IMR-90 (cell line): ENCODE data around the gene OGDHL. TPM values are rescaled to one million over a fixed set of nuclear protein-coding genes. Genes with fewer than 3 reads are reported as not detected.

Experiments used
- ATAC-seq: fragments of 200-7000 bp; cut with Tn5 transposase; 2 replicates; pipeline ENCODE4 v1.9.1; 2020; ENCODE audit warnings: low read depth, mild to moderate bottlenecking, moderate library complexity
- BruUV-seq: library from RNA; stranded (reverse); fragments of 400-500 nt; replicated peaks from 2 replicates; lab custom pipeline; 2021; lab: Mats Ljungman, UMichigan
- CTCF ChIA-PET: fragments of 300-600 bp; formaldehyde crosslinking; extraction: SDS; loops from one replicate; lab custom pipeline; 2021; ENCODE audit warnings: antibody characterized with exemption; lab: Yijun Ruan, JAX
- POLR2A ChIA-PET: fragments of 300-600 bp; sonication (Branson Sonifier 250); formaldehyde crosslinking; loops from one replicate; lab custom pipeline; 2022; ENCODE audit warnings: antibody characterized with exemption; ENCODE audit not compliant: unreplicated experiment; lab: Charles Lee
- DNase-seq: peaks from one replicate; pipeline ENCODE4 v3.0.0; 2013
- H2AFZ ChIP-seq: replicated peaks from 2 replicates; pipeline ENCODE3; 2013; ENCODE audit warnings: low read length, mild to moderate bottlenecking; ENCODE audit not compliant: poor library complexity
- H2AK5ac ChIP-seq: 2 replicates; pipeline ENCODE4 v1.6.1; 2013; ENCODE audit warnings: low read depth, low read length, inconsistent platforms
- H2AK9ac ChIP-seq: replicated peaks from 2 replicates; pipeline ENCODE3; 2013; ENCODE audit warnings: mild to moderate bottlenecking, low read depth, low read length, moderate library complexity; ENCODE audit not compliant: poor library complexity
- H2BK120ac ChIP-seq: 2 replicates; pipeline ENCODE4 v1.6.1; 2013; ENCODE audit warnings: low read depth, low read length, inconsistent platforms
- H2BK15ac ChIP-seq: 3 replicates; pipeline ENCODE4 v1.6.1; 2013; ENCODE audit warnings: low read depth, low read length, inconsistent platforms
- H2BK20ac ChIP-seq: 2 replicates; pipeline ENCODE4 v1.6.1; 2013; ENCODE audit warnings: low read depth, mild to moderate bottlenecking, inconsistent platforms, low read length, moderate library complexity
- H2BK5ac ChIP-seq: 2 replicates; pipeline ENCODE4 v1.6.1; 2013; ENCODE audit warnings: mild to moderate bottlenecking, low read depth, low read length, inconsistent platforms; ENCODE audit not compliant: poor library complexity, severe bottlenecking
- H3K14ac ChIP-seq: replicated peaks from 2 replicates; pipeline ENCODE4 v1.6.1; 2013; ENCODE audit warnings: low read depth, low read length, inconsistent platforms
- H3K18ac ChIP-seq: 2 replicates; pipeline ENCODE4 v1.6.1; 2013; ENCODE audit warnings: low read depth, low read length, control low read depth
- H3K23ac ChIP-seq: 2 replicates; pipeline ENCODE4 v1.6.1; 2013; ENCODE audit warnings: low read depth, low read length, inconsistent platforms
- H3K27ac ChIP-seq: 2 replicates; pipeline ENCODE4 v1.5.1; 2013; ENCODE audit warnings: mild to moderate bottlenecking, control low read depth, low read length; ENCODE audit not compliant: insufficient read depth
- H3K27me3 ChIP-seq: 2 replicates; pipeline ENCODE4 v1.6.1; 2013; ENCODE audit warnings: low read length; ENCODE audit not compliant: control insufficient read depth, insufficient read depth
- H3K36me3 ChIP-seq: 2 replicates; pipeline ENCODE4 v1.6.1; 2013; ENCODE audit warnings: low read length, mixed read lengths; ENCODE audit not compliant: control insufficient read depth, insufficient read depth
- H3K4ac ChIP-seq: 2 replicates; pipeline ENCODE4 v1.6.1; 2013; ENCODE audit warnings: low read depth, low read length, inconsistent platforms
- H3K4me1 ChIP-seq: 2 replicates; pipeline ENCODE4 v1.6.1; 2013; ENCODE audit warnings: low read length, mixed read lengths; ENCODE audit not compliant: control insufficient read depth, insufficient read depth
- H3K4me2 ChIP-seq: 2 replicates; pipeline ENCODE4 v1.6.1; 2013; ENCODE audit warnings: low read depth, mild to moderate bottlenecking, control low read depth, low read length, moderate library complexity
- H3K4me3 ChIP-seq: 2 replicates; pipeline ENCODE4 v1.5.1; 2013; ENCODE audit warnings: low read depth, mild to moderate bottlenecking, control low read depth, low read length, moderate library complexity; ENCODE audit not compliant: insufficient read depth
- H3K56ac ChIP-seq: 2 replicates; pipeline ENCODE4 v1.6.1; 2013; ENCODE audit warnings: low read length, inconsistent platforms; ENCODE audit not compliant: insufficient read depth; ENCODE audit errors: extremely low read depth
- H3K79me1 ChIP-seq, 2 experiments: 2 replicates each; pipeline ENCODE4 v1.6.1; 2013; ENCODE audit warnings: low read length in 2 of 2, inconsistent platforms in 1 of 2, low read depth in 1 of 2
- H3K9ac ChIP-seq: 2 replicates; pipeline ENCODE4 v1.6.1; 2013; ENCODE audit warnings: low read depth, low read length, control low read depth
- H3K9me1 ChIP-seq: 2 replicates; pipeline ENCODE4 v1.6.1; 2013; ENCODE audit warnings: low read length, inconsistent platforms; ENCODE audit not compliant: insufficient read depth
- H3K9me3 ChIP-seq: 2 replicates; pipeline ENCODE4 v1.6.1; 2013; ENCODE audit warnings: low read length; ENCODE audit not compliant: control insufficient read depth, insufficient read depth
- H4K20me1 ChIP-seq: 2 replicates; pipeline ENCODE4 v1.6.1; 2013; ENCODE audit warnings: low read length, inconsistent platforms; ENCODE audit not compliant: insufficient read depth
- H4K5ac ChIP-seq: 2 replicates; pipeline ENCODE4 v1.6.1; 2013; ENCODE audit warnings: mild to moderate bottlenecking, low read depth, low read length, control low read depth
- H4K8ac ChIP-seq, 2 experiments: 2 replicates each; pipeline ENCODE4 v1.6.1; 2013; ENCODE audit warnings: low read depth in 2 of 2, low read length in 2 of 2, control low read depth in 1 of 2, inconsistent platforms in 1 of 2
- H4K91ac ChIP-seq: 2 replicates; pipeline ENCODE4 v1.6.1; 2013; ENCODE audit warnings: low read depth, low read length, inconsistent platforms; ENCODE audit not compliant: insufficient read depth
- BHLHE40 ChIP-seq: fragments of 150-350 bp; IDR thresholded peaks from 2 replicates; pipeline ENCODE4 v1.6.1; 2016; ENCODE audit warnings: mild to moderate bottlenecking, low read depth, low read length
- CEBPB ChIP-seq: IDR thresholded peaks from 2 replicates; pipeline ENCODE4 v1.6.1; 2012; ENCODE audit warnings: low read depth, low read length, improper control_type of control experiment
- CHD1 ChIP-seq: IDR thresholded peaks from 2 replicates; pipeline ENCODE4 v1.6.1; 2012; ENCODE audit warnings: low read depth, low read length, improper control_type of control experiment
- CTCF ChIP-seq: conservative IDR thresholded peaks from 2 replicates; pipeline ENCODE4 v1.5.1; 2012; ENCODE audit warnings: mild to moderate bottlenecking, low read depth, low read length, improper control_type of control experiment
- ELK1 ChIP-seq: fragments of 150-350 bp; IDR thresholded peaks from 2 replicates; pipeline ENCODE4 v1.6.1; 2016; ENCODE audit warnings: low read depth, mild to moderate bottlenecking, low read length, moderate library complexity, borderline replicate concordance
- FOS ChIP-seq: fragments of 150-350 bp; IDR thresholded peaks from 2 replicates; pipeline ENCODE4 v1.6.1; 2016; ENCODE audit warnings: low read depth, low read length
- MAFK ChIP-seq: IDR thresholded peaks from 2 replicates; pipeline ENCODE4 v1.6.1; 2012; ENCODE audit warnings: low read depth, low read length, improper control_type of control experiment
- MAZ ChIP-seq: IDR thresholded peaks from 2 replicates; pipeline ENCODE4 v1.6.1; 2012; ENCODE audit warnings: low read depth, mild to moderate bottlenecking, low read length, improper control_type of control experiment, moderate library complexity, borderline replicate concordance
- MXI1 ChIP-seq: IDR thresholded peaks from 2 replicates; pipeline ENCODE4 v1.6.1; 2012; ENCODE audit warnings: low read depth, mild to moderate bottlenecking, low read length, moderate library complexity, borderline replicate concordance
- NFE2L2 ChIP-seq: fragments of 150-350 bp; IDR thresholded peaks from 2 replicates; pipeline ENCODE4 v1.6.1; 2016; ENCODE audit warnings: low read depth, mild to moderate bottlenecking, low read length
- POLR2A ChIP-seq: IDR thresholded peaks from 2 replicates; pipeline ENCODE4 v1.6.1; 2012; ENCODE audit warnings: mild to moderate bottlenecking, low read depth, low read length
- RAD21 ChIP-seq: IDR thresholded peaks from 2 replicates; pipeline ENCODE4 v1.6.1; 2012; ENCODE audit warnings: low read length, improper control_type of control experiment
- RCOR1 ChIP-seq: IDR thresholded peaks from 2 replicates; pipeline ENCODE4 v1.6.1; 2012; ENCODE audit warnings: mild to moderate bottlenecking, low read length, improper control_type of control experiment; ENCODE audit not compliant: insufficient replicate concordance
- RFX5 ChIP-seq: IDR thresholded peaks from 2 replicates; pipeline ENCODE4 v1.8.0; 2012; ENCODE audit warnings: low read depth, mild to moderate bottlenecking, low read length, moderate library complexity
- SMC3 ChIP-seq: fragments of 150-350 bp; IDR thresholded peaks from 2 replicates; pipeline ENCODE4 v1.6.1; 2016; ENCODE audit warnings: low read depth, mild to moderate bottlenecking, antibody characterized with exemption, low read length, moderate library complexity
- USF2 ChIP-seq: fragments of 150-350 bp; IDR thresholded peaks from 2 replicates; pipeline ENCODE4 v1.6.1; 2017; ENCODE audit warnings: mild to moderate bottlenecking, antibody characterized with exemption, low read length, low read depth
- WGBS, 2 experiments: methylation state at CpG; one replicate each; pipeline versions ENCODE4 v1.1.5 to v1.1.7; 2013; ENCODE audit warnings: missing lambda C conversion rate in 2 of 2; ENCODE audit not compliant: insufficient read length in 1 of 2; ENCODE audit errors: extremely low coverage in 2 of 2; 5-methylcytosine and 5-hydroxymethylcytosine counted together
- dilution Hi-C: fragments of 300-500 bp; cut with HindIII; formaldehyde crosslinking; loops from one replicate; pipeline ENCODE4 v1.14.3; 2018; ENCODE audit warnings: low sequenced_read_pairs; ENCODE audit not compliant: unreplicated experiment
- in situ Hi-C: fragments of 300-500 bp; cut with MboI; formaldehyde crosslinking; loops from 3 replicates; pipeline ENCODE4 v1.14.3; 2019; ENCODE audit warnings: low sequenced_read_pairs, inconsistent platforms, mixed read lengths
- intact Hi-C: fragments of 100-400 bp; cut with micrococcal nuclease; formaldehyde crosslinking; loops from 2 replicates; pipeline ENCODE4 v1.10.0; 2022
- polyA plus RNA-seq, 3 experiments: library from polyadenylated mRNA; depleted of rRNA; stranded (reverse); fragments of >200 nt; gene quantifications; 2 replicates each; pipeline ENCODE4 v1.2.3, GENCODE V29; 2012; ENCODE audit warnings: low replicate concordance in 1 of 3
- total RNA-seq: library from RNA; depleted of rRNA; stranded (reverse); fragments of >200 nt; gene quantifications from 2 replicates; pipeline ENCODE4 v1.2.3, GENCODE V29; 2012

OGDHL gene
- total and polyA plus RNA-seq, 2 of the 4 experiments (the other 2 are of a cell fraction) = 0.18 to 0.27 TPM

GRCh38 chr10:49688920-49689319, 73.2 kb downstream of the OGDHL start:
- peaks cover 38% of the 10 kb centered on the region for H3K27me3 ChIP-seq
- TF ChIP-seq CEBPB (no peak), RAD21 (no peak), MAZ (no peak), NFE2L2 (no peak), MAFK (no peak), CTCF (no peak), POLR2A (no peak), CHD1 (no peak), USF2 (no peak), MXI1 (no peak), RCOR1 (no peak), RFX5 (no peak), SMC3 (no peak), BHLHE40 (no peak), FOS (no peak), ELK1 (no peak)
- intact Hi-C loops (no loop called here), in situ Hi-C loops (no loop called here), dilution Hi-C loops (no loop called here)
- H4K5ac ChIP-seq = no peak overlapping the region
- no peaks in the 10 kb centered on the region for H3K9me1 ChIP-seq
- ATAC-seq = no peak
- no peak overlapping the region for H3K56ac ChIP-seq
- no peak overlapping the region for H4K8ac ChIP-seq
- no peak overlapping the region for H3K27ac ChIP-seq
- no peaks in the 10 kb centered on the region for H3K79me1 ChIP-seq
- BruUV-seq = no TSS peak
- H3K23ac ChIP-seq = no peak overlapping the region
- no peaks in the 10 kb centered on the region for H3K4me1 ChIP-seq
- no peaks in the 10 kb centered on the region for H4K20me1 ChIP-seq
- no peak overlapping the region for H3K4me3 ChIP-seq
- H2BK20ac ChIP-seq = no peak overlapping the region
- ChIA-PET CTCF (no interaction called here), POLR2A (no interaction called here)
- WGBS, 2 experiments = 13% methylated on average over 3 of the region's 7 CpGs; no CpG with 5 or more reads in 1 of the 2 experiments
- no peaks in the 10 kb centered on the region for H3K36me3 ChIP-seq
- no peak overlapping the region for H3K4ac ChIP-seq
- no peak overlapping the region for H3K14ac ChIP-seq
- no peak overlapping the region for H4K91ac ChIP-seq
- no peak for DNase-seq
- H2BK15ac ChIP-seq = no peak overlapping the region
- H2AK9ac ChIP-seq = no peak overlapping the region
- peaks cover 3% of the 10 kb centered on the region; the same call in 1 of the 2 replicates for H3K9me3 ChIP-seq
- no peak overlapping the region for H3K4me2 ChIP-seq
- H2AFZ ChIP-seq = no peak overlapping the region
- H2BK5ac ChIP-seq = no peak overlapping the region
- H2BK120ac ChIP-seq = no peak overlapping the region
- H3K18ac ChIP-seq = no peak overlapping the region
- no peak overlapping the region for H2AK5ac ChIP-seq
- no peak overlapping the region for H3K9ac ChIP-seq
